ENCODE results near the gene TTC39B.

TTC39B gene

DNA sequence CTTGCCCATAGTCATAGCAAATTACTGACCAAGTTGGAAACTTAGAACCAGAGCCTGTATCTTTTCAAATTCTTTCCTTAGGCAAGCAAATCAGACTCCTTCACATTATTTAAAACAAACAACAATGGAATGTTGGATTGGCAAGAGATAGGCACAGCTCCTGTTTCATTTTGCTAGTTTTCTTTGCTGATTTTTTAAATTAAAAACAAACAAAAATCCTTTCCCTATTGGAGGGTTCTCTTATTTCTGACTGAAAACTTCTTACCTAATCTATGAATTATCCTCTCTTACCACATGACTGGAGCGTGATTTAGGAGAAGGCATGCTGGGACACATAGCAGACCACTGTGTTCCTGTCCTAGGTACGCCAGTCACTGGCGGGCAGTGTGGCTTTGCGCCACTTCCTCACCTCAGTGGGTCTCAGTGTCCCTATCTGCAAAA, 63.0 kb downstream of the TTC39B start:
- Histone ChIP-seq H3K4me1 (ENCODE audit: low read length) (no peaks in the 10 kb centered on the region), H3K9me3 (replicated peaks; ENCODE audit: insufficient read depth, low read length) (no peaks in the 10 kb centered on the region), H3K4me3 (ENCODE audit: low read length) (no peak overlapping the region), H2AFZ (ENCODE audit: low read length) (no peak overlapping the region), H3K9me2 (replicated peaks; ENCODE audit: insufficient read depth, low read length) (no peaks in the 10 kb centered on the region), H3K79me2 (ENCODE audit: low read length) (no peaks in the 10 kb centered on the region), H4K20me1 (ENCODE audit: insufficient read depth, low read length) (no peaks in the 10 kb centered on the region), H3K27ac (ENCODE audit: low read length) (no peak overlapping the region), H3K4me2 (ENCODE audit: low read depth, low read length) (no peak overlapping the region), H3F3A (ENCODE audit: insufficient read depth, low read length) (no peaks in the 10 kb centered on the region), H3K36me3 (replicated peaks; ENCODE audit: insufficient read depth, low read length) (no peaks in the 10 kb centered on the region), H3K9ac (ENCODE audit: low read length) (no peak overlapping the region), H3K27me3 (replicated peaks; ENCODE audit: insufficient read depth, low read length) (no peaks in the 10 kb centered on the region)
- no peak for DNase-seq
- TF ChIP-seq EZH2 (optimal IDR thresholded peaks at IDR 0.05; ENCODE audit: low read depth, low read length) (no peak), EZH2phosphoT487 (IDR thresholded peaks at IDR 0.05; ENCODE audit: low read length) (no peak)
- TF ChIP-seq, protein P1, sequence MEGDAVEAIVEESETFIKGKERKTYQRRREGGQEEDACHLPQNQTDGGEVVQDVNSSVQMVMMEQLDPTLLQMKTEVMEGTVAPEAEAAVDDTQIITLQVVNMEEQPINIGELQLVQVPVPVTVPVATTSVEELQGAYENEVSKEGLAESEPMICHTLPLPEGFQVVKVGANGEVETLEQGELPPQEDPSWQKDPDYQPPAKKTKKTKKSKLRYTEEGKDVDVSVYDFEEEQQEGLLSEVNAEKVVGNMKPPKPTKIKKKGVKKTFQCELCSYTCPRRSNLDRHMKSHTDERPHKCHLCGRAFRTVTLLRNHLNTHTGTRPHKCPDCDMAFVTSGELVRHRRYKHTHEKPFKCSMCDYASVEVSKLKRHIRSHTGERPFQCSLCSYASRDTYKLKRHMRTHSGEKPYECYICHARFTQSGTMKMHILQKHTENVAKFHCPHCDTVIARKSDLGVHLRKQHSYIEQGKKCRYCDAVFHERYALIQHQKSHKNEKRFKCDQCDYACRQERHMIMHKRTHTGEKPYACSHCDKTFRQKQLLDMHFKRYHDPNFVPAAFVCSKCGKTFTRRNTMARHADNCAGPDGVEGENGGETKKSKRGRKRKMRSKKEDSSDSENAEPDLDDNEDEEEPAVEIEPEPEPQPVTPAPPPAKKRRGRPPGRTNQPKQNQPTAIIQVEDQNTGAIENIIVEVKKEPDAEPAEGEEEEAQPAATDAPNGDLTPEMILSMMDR (IDR thresholded peaks at IDR 0.05; ENCODE audit: low read length): no peak

DNA sequence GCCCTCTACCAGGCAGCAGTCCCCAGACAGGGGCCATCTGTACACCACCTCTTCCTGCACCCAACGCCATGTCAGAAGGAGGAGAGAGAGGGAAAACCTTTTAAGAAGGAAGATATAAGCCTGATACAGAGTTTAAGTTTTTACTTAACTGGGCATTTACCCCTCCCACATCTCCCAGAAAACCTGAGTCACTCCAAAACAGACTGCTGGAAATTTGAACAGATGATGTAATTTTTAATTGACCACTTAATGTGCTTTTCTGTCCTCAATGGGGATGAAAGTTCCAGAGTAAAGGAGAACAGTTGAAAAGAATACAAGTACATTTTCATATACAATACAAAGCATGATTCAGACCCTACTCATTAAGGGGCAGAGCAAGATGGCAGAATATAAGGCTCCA, 63.9 kb downstream of the TTC39B start:
- Histone ChIP-seq H2AFZ (ENCODE audit: low read length) (no peak overlapping the region), H3K79me2 (ENCODE audit: low read length) (no peaks in the 10 kb centered on the region), H3F3A (ENCODE audit: insufficient read depth, low read length) (no peaks in the 10 kb centered on the region), H3K4me3 (ENCODE audit: low read length) (no peak overlapping the region), H3K27ac (ENCODE audit: low read length) (no peak overlapping the region), H3K27me3 (replicated peaks; ENCODE audit: insufficient read depth, low read length) (no peaks in the 10 kb centered on the region), H3K9me3 (replicated peaks; ENCODE audit: insufficient read depth, low read length) (no peaks in the 10 kb centered on the region), H3K4me1 (ENCODE audit: low read length) (no peaks in the 10 kb centered on the region), H3K9ac (ENCODE audit: low read length) (no peak overlapping the region), H3K4me2 (ENCODE audit: low read depth, low read length) (no peak overlapping the region), H3K36me3 (replicated peaks; ENCODE audit: insufficient read depth, low read length) (no peaks in the 10 kb centered on the region), H4K20me1 (ENCODE audit: insufficient read depth, low read length) (no peaks in the 10 kb centered on the region), H3K9me2 (replicated peaks; ENCODE audit: insufficient read depth, low read length) (no peaks in the 10 kb centered on the region)
- no peak for TF ChIP-seq EZH2phosphoT487 (IDR thresholded peaks at IDR 0.05; ENCODE audit: low read length)
- no peak for DNase-seq

- Histone ChIP-seq H3K79me2 (ENCODE audit: low read length) (no peaks in the 10 kb centered on the region), H2AFZ (ENCODE audit: low read length) (no peak overlapping the region), H3K4me3 (ENCODE audit: low read length) (no peak overlapping the region), H3K27me3 (replicated peaks; ENCODE audit: insufficient read depth, low read length) (no peaks in the 10 kb centered on the region), H3K4me2 (ENCODE audit: low read depth, low read length) (no peak overlapping the region), H3K9ac (ENCODE audit: low read length) (no peak overlapping the region), H3F3A (ENCODE audit: insufficient read depth, low read length) (no peaks in the 10 kb centered on the region), H3K27ac (ENCODE audit: low read length) (no peak overlapping the region), H3K9me2 (replicated peaks; ENCODE audit: insufficient read depth, low read length) (no peaks in the 10 kb centered on the region), H3K4me1 (ENCODE audit: low read length) (no peaks in the 10 kb centered on the region), H4K20me1 (ENCODE audit: insufficient read depth, low read length) (no peaks in the 10 kb centered on the region), H3K36me3 (replicated peaks; ENCODE audit: insufficient read depth, low read length) (no peaks in the 10 kb centered on the region), H3K9me3 (replicated peaks; ENCODE audit: insufficient read depth, low read length) (no peaks in the 10 kb centered on the region)
- TF ChIP-seq, protein P1 (IDR thresholded peaks at IDR 0.05; ENCODE audit: low read length): no peak
- no peak for TF ChIP-seq EZH2phosphoT487 (IDR thresholded peaks at IDR 0.05; ENCODE audit: low read length)
- TF ChIP-seq EZH2 (optimal IDR thresholded peaks at IDR 0.05; ENCODE audit: low read depth, low read length): no peak
- DNase-seq: no peak
Observed at GRCh38 chr9:15240927-15241326, 66.1 kb downstream of the TTC39B start.

DNA sequence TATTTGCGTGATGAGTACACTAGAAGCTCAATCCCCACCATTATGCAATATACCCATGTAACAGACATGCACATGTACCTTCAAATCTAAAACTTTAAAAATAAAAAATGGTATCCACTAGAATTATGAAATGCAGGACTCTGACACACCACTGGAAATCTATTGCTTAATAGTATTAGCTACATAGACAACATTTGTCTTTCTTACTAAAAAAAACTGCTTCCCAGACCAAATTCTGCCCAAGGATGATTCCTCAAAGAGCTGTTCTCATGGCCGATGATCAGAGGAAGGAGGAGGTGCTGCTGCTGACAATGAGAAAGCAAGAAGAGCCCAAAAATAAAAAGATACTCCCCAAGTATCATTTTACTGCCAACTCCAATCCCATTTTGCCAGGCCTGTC, 67.2 kb downstream of the TTC39B start:
- Histone ChIP-seq H3K36me3 (replicated peaks; ENCODE audit: insufficient read depth, low read length) (no peaks in the 10 kb centered on the region), H3F3A (ENCODE audit: insufficient read depth, low read length) (no peaks in the 10 kb centered on the region), H3K9me2 (replicated peaks; ENCODE audit: insufficient read depth, low read length) (no peaks in the 10 kb centered on the region), H3K4me2 (ENCODE audit: low read depth, low read length) (no peak overlapping the region), H3K9ac (ENCODE audit: low read length) (no peak overlapping the region), H4K20me1 (ENCODE audit: insufficient read depth, low read length) (no peaks in the 10 kb centered on the region), H3K27me3 (replicated peaks; ENCODE audit: insufficient read depth, low read length) (no peaks in the 10 kb centered on the region), H3K79me2 (ENCODE audit: low read length) (no peaks in the 10 kb centered on the region), H3K4me1 (ENCODE audit: low read length) (no peaks in the 10 kb centered on the region), H3K9me3 (replicated peaks; ENCODE audit: insufficient read depth, low read length) (no peaks in the 10 kb centered on the region), H2AFZ (ENCODE audit: low read length) (no peak overlapping the region), H3K27ac (ENCODE audit: low read length) (no peak overlapping the region), H3K4me3 (ENCODE audit: low read length) (no peak overlapping the region)
- DNase-seq: no peak
- no peak for TF ChIP-seq EZH2 (optimal IDR thresholded peaks at IDR 0.05; ENCODE audit: low read depth, low read length)
- no peak for TF ChIP-seq EZH2phosphoT487 (IDR thresholded peaks at IDR 0.05; ENCODE audit: low read length)
- TF ChIP-seq, protein P1 (IDR thresholded peaks at IDR 0.05; ENCODE audit: low read length): no peak

Data from MM.1S (cell line).